ENCODE results near the gene ARNT2.

GRCh38 chr15:80500021-80500420, 95.8 kb downstream of the ARNT2 start:
- TF ChIP-seq, protein P1, sequence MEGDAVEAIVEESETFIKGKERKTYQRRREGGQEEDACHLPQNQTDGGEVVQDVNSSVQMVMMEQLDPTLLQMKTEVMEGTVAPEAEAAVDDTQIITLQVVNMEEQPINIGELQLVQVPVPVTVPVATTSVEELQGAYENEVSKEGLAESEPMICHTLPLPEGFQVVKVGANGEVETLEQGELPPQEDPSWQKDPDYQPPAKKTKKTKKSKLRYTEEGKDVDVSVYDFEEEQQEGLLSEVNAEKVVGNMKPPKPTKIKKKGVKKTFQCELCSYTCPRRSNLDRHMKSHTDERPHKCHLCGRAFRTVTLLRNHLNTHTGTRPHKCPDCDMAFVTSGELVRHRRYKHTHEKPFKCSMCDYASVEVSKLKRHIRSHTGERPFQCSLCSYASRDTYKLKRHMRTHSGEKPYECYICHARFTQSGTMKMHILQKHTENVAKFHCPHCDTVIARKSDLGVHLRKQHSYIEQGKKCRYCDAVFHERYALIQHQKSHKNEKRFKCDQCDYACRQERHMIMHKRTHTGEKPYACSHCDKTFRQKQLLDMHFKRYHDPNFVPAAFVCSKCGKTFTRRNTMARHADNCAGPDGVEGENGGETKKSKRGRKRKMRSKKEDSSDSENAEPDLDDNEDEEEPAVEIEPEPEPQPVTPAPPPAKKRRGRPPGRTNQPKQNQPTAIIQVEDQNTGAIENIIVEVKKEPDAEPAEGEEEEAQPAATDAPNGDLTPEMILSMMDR (IDR thresholded peaks at IDR 0.05; ENCODE audit: poor library complexity), result no peak
- TF ChIP-seq EZH2 (IDR thresholded peaks at IDR 0.05; ENCODE audit: borderline replicate concordance) (no peak), EZH2phosphoT487 (IDR thresholded peaks at IDR 0.05; ENCODE audit: low read depth, severe bottlenecking, unreplicated experiment) (no peak)

Data from hepatocyte (in vitro differentiated cells).